Epithelial cell of proximal tubule (primary cell): Measurements from ENCODE around the gene SEC23IP. TPM values are rescaled to one million over a fixed set of nuclear protein-coding genes. Genes with fewer than 3 reads are reported as not detected.

Experiments
- DNase-seq: peaks from one replicate; pipeline ENCODE4 v3.0.0-alpha.2; 2011; ENCODE audit warnings: low read depth
- H3K4me3 ChIP-seq: 2 replicates; pipeline ENCODE4 v1.5.1; 2011; ENCODE audit warnings: low read depth, mild to moderate bottlenecking, low read length
- CTCF ChIP-seq: conservative IDR thresholded peaks from 2 replicates; pipeline ENCODE4 v1.5.1; 2012; ENCODE audit warnings: low read depth, mild to moderate bottlenecking, low read length
- total RNA-seq: library from RNA; depleted of rRNA; stranded (reverse); fragments of >200 nt; gene quantifications from 2 replicates; pipeline ENCODE4 v1.2.3, GENCODE V29; 2015

The SEC23IP gene
- total RNA-seq, 1 donor from 2014 or later: 33.0 TPM

GRCh38 chr10:119976421-119976820 lies 83.9 kb downstream of the SEC23IP start:
- no peak for TF ChIP-seq CTCF
- no peak for DNase-seq
- no peak overlapping the region for H3K4me3 ChIP-seq

- DNase-seq: no peak
- TF ChIP-seq CTCF: no peak
- no peak overlapping the region for H3K4me3 ChIP-seq
Measured at GRCh38 chr10:119980956-119981750, 88.6 kb downstream of the SEC23IP start.

GRCh38 chr10:119981826-119982225 lies 89.3 kb downstream of the SEC23IP start:
- no peak overlapping the region for H3K4me3 ChIP-seq
- TF ChIP-seq CTCF: no peak
- DNase-seq: no peak

GRCh38 chr10:119988333-119988732 lies 95.8 kb downstream of the SEC23IP start:
- DNase-seq: no peak
- no peak overlapping the region for H3K4me3 ChIP-seq
- no peak for TF ChIP-seq CTCF

- TF ChIP-seq CTCF: no peak
- no peak overlapping the region for H3K4me3 ChIP-seq
- DNase-seq: no peak
Measured at GRCh38 chr10:119989966-119990365, 97.4 kb downstream of the SEC23IP start.

GRCh38 chr10:119991066-119991465 lies 98.5 kb downstream of the SEC23IP start:
- DNase-seq: no peak
- H3K4me3 ChIP-seq: no peak overlapping the region
- TF ChIP-seq CTCF: no peak

- no peak for DNase-seq
Measured at GRCh38 chr10:119991816-119992215, 99.3 kb downstream of the SEC23IP start.

More at GRCh38 chr10:119991816-119992215, 99.3 kb downstream of the SEC23IP start:
- no peak overlapping the region for H3K4me3 ChIP-seq
- TF ChIP-seq CTCF: no peak
